Cardiac muscle cell (in vitro differentiated cells and primary cell): ENCODE measurements around the gene SEMA5A. TPM values are rescaled to one million over a fixed set of nuclear protein-coding genes. Genes with fewer than 3 reads are reported as not detected.

Experiments used
- DNase-seq, 2 donors: peaks; one replicate each; pipeline versions ENCODE4 v3.0.0 to v3.0.0-alpha.2; 2010 to 2017; ENCODE audit warnings: low read depth in 1 of 2, low spot score in 1 of 2
- H3K27ac ChIP-seq: fragments of 200-600 bp; sonication (generic); 2 replicates; pipeline ENCODE4 v1.5.1; 2016
- H3K27me3 ChIP-seq: fragments of 200-600 bp; sonication (generic); 2 replicates; pipeline ENCODE4 v1.6.0; 2016; ENCODE audit warnings: control low read depth
- H3K36me3 ChIP-seq: fragments of 200-600 bp; sonication (generic); 2 replicates; pipeline ENCODE4 v1.5.1; 2016; ENCODE audit warnings: control low read depth
- H3K4me1 ChIP-seq: fragments of 200-600 bp; sonication (generic); 2 replicates; pipeline ENCODE4 v1.8.1; 2017; ENCODE audit warnings: low read depth, mild to moderate bottlenecking, mixed run types
- H3K4me3 ChIP-seq: fragments of 200-600 bp; sonication (generic); 2 replicates; pipeline ENCODE4 v1.5.1; 2016; ENCODE audit warnings: mild to moderate bottlenecking
- H3K9me3 ChIP-seq: fragments of 200-600 bp; sonication (generic); 2 replicates; pipeline ENCODE4 v1.5.1; 2017; ENCODE audit warnings: low read depth, mild to moderate bottlenecking, control low read depth
- polyA plus RNA-seq: library from polyadenylated mRNA; unstranded; fragments of >200 nt; fragmentation: Nextera tagmentation; extraction: Ambion mirVana; gene quantifications from 2 replicates; pipeline ENCODE4 v1.2.1, GENCODE V29; 2016
- total RNA-seq: library from RNA; depleted of rRNA; stranded (reverse); fragments of >200 nt; gene quantifications from 2 replicates; pipeline ENCODE4 v1.2.3, GENCODE V29; 2016
- TF ChIP-seq, protein P1 (sequence below): IDR thresholded peaks from 2 replicates; pipeline ENCODE4 v1.5.1; 2012; ENCODE audit warnings: low read depth, mild to moderate bottlenecking, low read length

SEMA5A gene
- total and polyA plus RNA-seq, 2 experiments from 2014 or later, result 15.7 to 16.6 TPM

DNA sequence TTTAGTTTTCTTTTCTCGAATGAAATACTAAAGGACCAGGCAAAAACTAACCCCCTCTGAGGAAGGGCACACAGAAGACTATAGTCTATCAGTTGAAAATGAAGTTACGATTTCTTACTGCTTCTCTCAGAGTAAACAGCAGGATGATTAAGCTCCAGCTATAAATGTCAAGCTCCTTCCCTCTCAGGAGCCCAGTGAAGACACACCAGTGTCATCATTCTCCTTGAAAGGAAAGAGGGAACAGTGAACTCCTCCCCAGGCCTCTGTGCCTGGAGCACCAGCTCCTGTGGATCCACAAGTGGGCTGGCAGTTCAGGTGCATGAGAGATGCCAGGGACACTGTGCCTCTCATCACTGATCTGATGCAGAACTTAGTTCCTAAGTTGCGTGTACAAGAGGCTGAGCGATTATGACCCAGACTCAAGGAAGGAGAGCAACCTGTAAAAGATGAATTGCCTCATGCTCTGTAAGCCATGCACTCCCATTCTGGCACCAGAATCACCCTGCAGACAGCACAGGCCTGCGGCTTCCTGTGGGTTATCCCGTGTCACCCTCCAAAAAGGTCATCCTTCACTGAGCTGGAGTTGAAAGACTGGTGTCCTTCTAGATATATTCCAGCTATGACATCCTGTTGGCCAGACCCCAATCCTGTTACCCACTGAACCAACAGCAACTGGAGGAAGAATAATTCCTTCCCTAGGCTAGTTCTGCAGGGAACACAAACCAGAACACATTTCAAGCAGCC, 394.0 kb downstream of the SEMA5A start:
- H3K27me3 ChIP-seq, result no peaks in the 10 kb centered on the region
- TF ChIP-seq, protein P1, sequence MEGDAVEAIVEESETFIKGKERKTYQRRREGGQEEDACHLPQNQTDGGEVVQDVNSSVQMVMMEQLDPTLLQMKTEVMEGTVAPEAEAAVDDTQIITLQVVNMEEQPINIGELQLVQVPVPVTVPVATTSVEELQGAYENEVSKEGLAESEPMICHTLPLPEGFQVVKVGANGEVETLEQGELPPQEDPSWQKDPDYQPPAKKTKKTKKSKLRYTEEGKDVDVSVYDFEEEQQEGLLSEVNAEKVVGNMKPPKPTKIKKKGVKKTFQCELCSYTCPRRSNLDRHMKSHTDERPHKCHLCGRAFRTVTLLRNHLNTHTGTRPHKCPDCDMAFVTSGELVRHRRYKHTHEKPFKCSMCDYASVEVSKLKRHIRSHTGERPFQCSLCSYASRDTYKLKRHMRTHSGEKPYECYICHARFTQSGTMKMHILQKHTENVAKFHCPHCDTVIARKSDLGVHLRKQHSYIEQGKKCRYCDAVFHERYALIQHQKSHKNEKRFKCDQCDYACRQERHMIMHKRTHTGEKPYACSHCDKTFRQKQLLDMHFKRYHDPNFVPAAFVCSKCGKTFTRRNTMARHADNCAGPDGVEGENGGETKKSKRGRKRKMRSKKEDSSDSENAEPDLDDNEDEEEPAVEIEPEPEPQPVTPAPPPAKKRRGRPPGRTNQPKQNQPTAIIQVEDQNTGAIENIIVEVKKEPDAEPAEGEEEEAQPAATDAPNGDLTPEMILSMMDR, result no peak
- no peaks in the 10 kb centered on the region for H3K4me1 ChIP-seq
- DNase-seq, result no peak
- no peaks in the 10 kb centered on the region for H3K36me3 ChIP-seq
- no peaks in the 10 kb centered on the region for H3K9me3 ChIP-seq
- no peak overlapping the region for H3K4me3 ChIP-seq
- H3K27ac ChIP-seq, result no peak overlapping the region

DNA sequence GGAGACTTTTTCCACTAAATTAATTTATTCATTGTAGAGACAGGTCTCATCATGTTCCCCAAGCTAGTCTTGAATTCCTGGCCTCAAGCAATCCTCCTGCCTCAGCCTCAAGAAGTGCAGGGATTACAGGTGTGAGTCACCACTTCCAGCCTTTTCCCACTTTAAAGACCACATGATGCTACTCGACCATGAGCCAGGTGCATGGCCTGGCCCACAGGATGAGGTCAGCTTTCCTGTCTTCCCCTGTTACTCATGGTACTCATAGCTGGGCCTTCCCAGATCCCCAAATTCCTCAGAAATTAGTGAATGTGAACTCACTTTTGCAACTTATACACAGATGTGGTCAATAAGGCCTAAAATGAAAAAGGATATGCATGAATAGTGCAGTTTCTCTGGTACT, 395.9 kb downstream of the SEMA5A start:
- TF ChIP-seq, protein P1, result no peak
- Histone ChIP-seq H3K9me3 (no peaks in the 10 kb centered on the region), H3K27ac (no peak overlapping the region), H3K36me3 (no peaks in the 10 kb centered on the region), H3K4me3 (no peak overlapping the region), H3K27me3 (no peaks in the 10 kb centered on the region), H3K4me1 (no peaks in the 10 kb centered on the region)
- DNase-seq, result no peak

DNA sequence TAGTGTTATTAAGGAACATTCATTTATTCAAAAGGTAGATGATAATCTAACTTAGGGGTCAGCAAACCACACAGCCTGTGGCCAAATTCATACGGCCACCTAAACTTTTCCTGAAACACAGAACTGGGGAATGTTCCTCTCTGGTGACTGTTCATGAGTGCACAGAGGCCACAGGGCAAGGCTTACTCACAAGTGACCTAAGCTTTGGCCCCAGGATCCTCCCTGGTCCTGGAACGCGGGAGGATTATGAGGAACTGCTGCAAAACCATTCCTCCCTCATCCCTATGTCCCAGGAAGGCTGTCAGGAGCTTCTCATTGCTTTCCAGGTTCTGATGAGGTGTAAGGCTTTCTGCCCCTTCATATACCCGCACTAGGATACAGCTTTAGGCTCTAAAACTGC, 397.6 kb downstream of the SEMA5A start:
- Histone ChIP-seq H3K36me3 (no peaks in the 10 kb centered on the region), H3K9me3 (no peaks in the 10 kb centered on the region), H3K27ac (no peak overlapping the region), H3K4me3 (no peak overlapping the region), H3K4me1 (no peaks in the 10 kb centered on the region), H3K27me3 (no peaks in the 10 kb centered on the region)
- DNase-seq, result no peak
- TF ChIP-seq, protein P1, result no peak

DNA sequence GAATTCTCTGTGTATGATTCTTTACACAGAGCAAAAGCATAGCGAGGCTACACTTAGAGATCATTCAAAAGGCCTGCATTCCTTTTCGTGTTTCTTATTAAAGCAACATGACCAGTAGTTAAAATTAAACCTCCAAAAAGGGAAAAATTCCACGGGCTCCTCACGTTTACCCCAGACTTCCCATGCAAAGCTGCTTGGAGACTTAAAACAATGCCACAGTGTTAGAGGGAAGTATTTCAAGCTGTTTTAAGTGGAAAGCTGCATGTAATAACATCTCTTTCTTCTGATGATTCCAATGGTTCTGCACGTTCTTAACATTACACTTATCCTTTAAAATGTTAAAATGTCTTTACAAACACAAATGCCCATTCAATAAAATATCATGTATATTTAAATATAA, 405.2 kb downstream of the SEMA5A start:
- no peaks in the 10 kb centered on the region for H3K9me3 ChIP-seq
- H3K4me1 ChIP-seq, result no peaks in the 10 kb centered on the region
- DNase-seq, result no peak
- H3K27me3 ChIP-seq, result no peaks in the 10 kb centered on the region
- H3K4me3 ChIP-seq, result no peak overlapping the region
- TF ChIP-seq, protein P1, result no peak
- no peak overlapping the region for H3K27ac ChIP-seq
- no peaks in the 10 kb centered on the region for H3K36me3 ChIP-seq

DNA sequence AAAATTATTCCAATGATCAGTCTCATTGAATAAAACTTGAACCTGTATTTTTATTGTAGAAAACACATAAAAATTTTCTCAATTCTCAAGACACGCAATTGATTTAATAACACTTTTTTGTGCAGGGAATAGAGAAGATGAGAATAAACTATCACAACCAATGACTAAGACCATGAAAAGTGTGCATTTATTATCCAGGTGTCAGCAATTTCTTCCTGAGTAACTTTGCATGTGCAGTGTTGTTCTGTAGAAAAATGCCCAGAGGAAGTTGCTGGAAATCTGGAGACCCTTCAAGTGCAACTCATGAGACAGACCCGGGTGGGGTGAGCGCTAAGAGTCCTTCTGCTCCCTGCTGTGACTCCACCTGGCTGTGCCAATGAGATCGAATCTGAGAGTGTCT, 405.7 kb downstream of the SEMA5A start:
- H3K27ac ChIP-seq, result no peak overlapping the region
- H3K4me3 ChIP-seq, result no peak overlapping the region
- no peaks in the 10 kb centered on the region for H3K27me3 ChIP-seq
- H3K4me1 ChIP-seq, result no peaks in the 10 kb centered on the region
- no peaks in the 10 kb centered on the region for H3K36me3 ChIP-seq
- no peaks in the 10 kb centered on the region for H3K9me3 ChIP-seq
- TF ChIP-seq, protein P1, result no peak
- no peak for DNase-seq
